ENCODE measurements around the gene CISD3. TPM values are rescaled to one million over a fixed set of nuclear protein-coding genes. Genes with fewer than 3 reads are reported as not detected.

The CISD3 gene
- total and polyA plus RNA-seq, 8 donors, result 27.5 to 44.3 (median 30.9) TPM

DNA sequence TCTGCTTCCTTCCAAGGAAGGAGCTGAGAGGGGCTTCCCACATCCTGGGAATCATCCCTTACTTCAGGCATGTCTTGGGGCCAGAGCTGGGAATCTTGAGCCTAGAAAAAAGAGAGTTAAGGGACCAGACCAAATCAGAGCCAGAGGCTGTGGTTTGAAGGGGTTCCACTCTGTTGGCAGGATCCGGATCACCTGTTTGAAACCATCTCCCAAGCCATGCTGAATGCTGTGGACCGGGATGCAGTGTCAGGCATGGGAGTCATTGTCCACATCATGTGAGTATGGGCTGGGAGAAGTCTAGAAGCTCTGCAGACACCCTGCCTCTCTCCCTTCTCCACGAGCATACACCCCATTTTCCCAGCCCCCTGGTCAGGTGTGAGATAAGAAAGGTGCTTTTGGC, 32.1 kb downstream of the CISD3 start:
- Histone ChIP-seq H3K27me3 (no peaks in the 10 kb centered on the region), H3K9me3 (no peaks in the 10 kb centered on the region), H3K4me1 (no peaks in the 10 kb centered on the region), H3K4me3 (no peak overlapping the region), H3K27ac (no peak overlapping the region), H3K36me3 (peaks cover 0 to 50% (median 17%) of the 10 kb centered on the region in 3 donors)
- TF ChIP-seq, protein P1, sequence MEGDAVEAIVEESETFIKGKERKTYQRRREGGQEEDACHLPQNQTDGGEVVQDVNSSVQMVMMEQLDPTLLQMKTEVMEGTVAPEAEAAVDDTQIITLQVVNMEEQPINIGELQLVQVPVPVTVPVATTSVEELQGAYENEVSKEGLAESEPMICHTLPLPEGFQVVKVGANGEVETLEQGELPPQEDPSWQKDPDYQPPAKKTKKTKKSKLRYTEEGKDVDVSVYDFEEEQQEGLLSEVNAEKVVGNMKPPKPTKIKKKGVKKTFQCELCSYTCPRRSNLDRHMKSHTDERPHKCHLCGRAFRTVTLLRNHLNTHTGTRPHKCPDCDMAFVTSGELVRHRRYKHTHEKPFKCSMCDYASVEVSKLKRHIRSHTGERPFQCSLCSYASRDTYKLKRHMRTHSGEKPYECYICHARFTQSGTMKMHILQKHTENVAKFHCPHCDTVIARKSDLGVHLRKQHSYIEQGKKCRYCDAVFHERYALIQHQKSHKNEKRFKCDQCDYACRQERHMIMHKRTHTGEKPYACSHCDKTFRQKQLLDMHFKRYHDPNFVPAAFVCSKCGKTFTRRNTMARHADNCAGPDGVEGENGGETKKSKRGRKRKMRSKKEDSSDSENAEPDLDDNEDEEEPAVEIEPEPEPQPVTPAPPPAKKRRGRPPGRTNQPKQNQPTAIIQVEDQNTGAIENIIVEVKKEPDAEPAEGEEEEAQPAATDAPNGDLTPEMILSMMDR (IDR thresholded peaks at IDR 0.05), result no peak
- ATAC-seq, result no peak
- no peak for FAIRE-seq
- intact Hi-C loops (cut with DNase I), result no loop called here
- no peak for DNase-seq
- WGBS, 2 donors, result 76 to 78% methylated on average over 3 of the region's 3 CpGs

DNA sequence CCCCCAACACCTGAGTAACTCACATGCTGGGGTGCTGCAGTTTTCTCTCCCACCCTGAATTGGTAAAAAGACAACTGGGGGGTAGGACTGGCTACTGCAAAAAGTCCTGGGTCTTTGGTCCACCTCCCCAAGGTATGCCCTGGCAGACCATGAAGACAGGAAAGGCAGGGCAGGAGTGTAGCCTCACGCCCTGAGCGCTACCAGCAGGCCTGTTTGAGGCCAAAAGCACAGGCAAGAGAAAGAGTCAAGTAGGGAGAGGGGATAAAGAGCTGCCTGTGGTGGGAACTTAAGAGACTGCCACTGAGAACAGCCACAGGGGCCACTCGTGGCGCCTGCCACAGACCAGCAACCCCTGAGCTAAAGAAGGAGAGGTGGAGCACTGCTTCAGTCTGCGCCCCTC, 36.2 kb downstream of the CISD3 start:
- TF ChIP-seq, protein P1 (IDR thresholded peaks at IDR 0.05), result no peak
- no peaks in the 10 kb centered on the region for H3K27me3 ChIP-seq
- FAIRE-seq, result no peak
- no peaks in the 10 kb centered on the region for H3K9me3 ChIP-seq
- no peak for ATAC-seq
- H3K36me3 ChIP-seq, result peaks cover 0 to 62% (median 18%) of the 10 kb centered on the region in 3 donors
- intact Hi-C loops (cut with DNase I), result no loop called here
- 90 to 94% methylated on average over 5 of the region's 5 CpGs for WGBS, 2 donors
- no peak overlapping the region for H3K4me3 ChIP-seq
- H3K27ac ChIP-seq, result no peak overlapping the region
- DNase-seq, result no peak
- H3K4me1 ChIP-seq, result no peaks in the 10 kb centered on the region

DNA sequence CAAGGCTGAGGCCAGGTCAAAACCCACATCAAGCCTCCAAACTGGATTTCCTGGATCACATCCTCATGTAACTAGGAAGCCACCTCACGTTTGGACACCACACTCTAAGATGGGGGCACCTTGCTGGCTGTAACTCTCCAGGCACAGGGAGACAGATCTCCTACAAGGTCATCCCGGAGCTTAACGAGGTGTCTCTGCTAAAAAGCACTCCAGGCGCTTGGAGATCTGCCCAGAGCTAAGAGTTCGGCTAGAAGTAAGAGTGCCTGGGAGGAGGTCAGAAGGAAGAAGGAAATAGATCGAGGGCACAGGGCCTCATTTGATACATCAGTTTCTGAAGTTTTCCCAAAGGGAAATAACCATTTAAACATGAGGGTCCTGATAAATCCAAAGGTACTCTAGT, 38.3 kb downstream of the CISD3 start:
- Histone ChIP-seq H3K36me3 (peaks cover 0 to 66% (median 16%) of the 10 kb centered on the region in 3 donors), H3K4me3 (no peak overlapping the region), H3K4me1 (no peaks in the 10 kb centered on the region), H3K27ac (no peak overlapping the region), H3K9me3 (no peaks in the 10 kb centered on the region), H3K27me3 (no peaks in the 10 kb centered on the region)
- 54 to 55% methylated on average over 6 of the region's 6 CpGs for WGBS, 2 donors
- intact Hi-C loops (cut with DNase I), result no loop called here
- TF ChIP-seq, protein P1 (IDR thresholded peaks at IDR 0.05), result no peak
- ATAC-seq, result no peak
- no peak for DNase-seq
- FAIRE-seq, result no peak

DNA sequence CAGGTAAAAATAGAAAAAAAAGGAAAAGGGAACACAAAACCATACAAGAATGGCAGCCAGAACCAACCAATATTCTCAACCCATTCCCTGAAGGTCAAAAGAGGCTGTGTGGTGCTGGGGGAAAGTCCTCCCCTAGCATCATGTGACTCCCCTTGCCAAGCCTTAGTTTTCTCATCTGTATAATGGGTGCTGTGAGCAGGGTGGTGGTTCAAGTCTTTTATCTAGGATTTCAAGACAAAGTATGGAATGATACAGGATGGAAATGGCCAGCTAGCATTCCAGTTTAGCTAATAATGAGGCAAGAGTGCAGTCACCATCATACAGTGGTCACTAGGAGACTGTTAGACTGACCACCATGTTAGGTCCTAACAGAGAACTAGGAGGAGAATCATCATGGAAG, 43.1 kb downstream of the CISD3 start:
- no peak overlapping the region for H3K27ac ChIP-seq
- FAIRE-seq (no peak), ATAC-seq (no peak), DNase-seq (no peak)
- no peaks in the 10 kb centered on the region for H3K27me3 ChIP-seq
- no peaks in the 10 kb centered on the region for H3K9me3 ChIP-seq
- peaks cover 0 to 80% (median 33%) of the 10 kb centered on the region in 3 donors for H3K36me3 ChIP-seq
- intact Hi-C loops (cut with DNase I), result no loop called here
- no peaks in the 10 kb centered on the region for H3K4me1 ChIP-seq
- TF ChIP-seq, protein P1 (IDR thresholded peaks at IDR 0.05), result no peak
- no peak overlapping the region for H3K4me3 ChIP-seq

DNA sequence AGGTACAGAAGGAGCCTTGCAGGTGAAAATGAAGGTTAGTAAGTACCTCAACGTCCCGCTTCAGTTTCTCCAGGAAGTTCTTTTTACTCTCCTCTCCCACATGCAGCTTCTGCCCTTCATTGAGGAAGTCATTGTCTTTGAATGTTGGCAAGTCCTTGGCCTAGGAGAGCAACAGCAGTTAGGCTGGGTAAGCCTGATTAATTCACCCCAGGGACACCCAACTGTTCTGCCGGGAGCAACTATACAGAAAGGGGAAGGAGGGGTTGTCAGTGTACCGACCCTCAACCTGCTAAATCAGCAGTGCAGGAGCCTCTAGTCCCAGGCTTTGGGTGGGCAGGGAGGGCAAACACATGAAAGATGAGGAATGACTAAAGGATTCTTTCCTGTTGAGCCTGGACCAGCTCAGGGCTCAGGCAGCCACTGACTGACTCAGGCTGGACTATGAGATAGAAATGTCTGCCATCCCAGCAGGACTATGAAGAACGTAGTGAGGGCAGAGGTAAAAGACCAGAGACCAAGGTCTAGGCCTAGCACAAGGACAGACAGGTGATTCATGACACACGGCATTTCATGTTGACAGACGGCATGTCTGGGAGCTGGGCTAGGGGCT, 47.6 kb downstream of the CISD3 start:
- DNase-seq (no peak), ATAC-seq (no peak), FAIRE-seq (no peak)
- intact Hi-C loops (cut with DNase I), result no loop called here
- no peaks in the 10 kb centered on the region for H3K27me3 ChIP-seq
- no peak overlapping the region for H3K27ac ChIP-seq
- 80 to 87% methylated on average over 7 of the region's 7 CpGs for WGBS, 2 donors
- H3K4me1 ChIP-seq, result no peaks in the 10 kb centered on the region
- TF ChIP-seq, protein P1 (IDR thresholded peaks at IDR 0.05), result no peak
- H3K4me3 ChIP-seq, result no peak overlapping the region
- H3K36me3 ChIP-seq, result peaks cover 0 to 84% (median 41%) of the 10 kb centered on the region in 3 donors
- H3K9me3 ChIP-seq, result no peaks in the 10 kb centered on the region

All from pancreas (tissue), 10 donors.